H1 (cell line): ENCODE results near the gene SLC6A3. TPM values are rescaled to one million over a fixed set of nuclear protein-coding genes. Genes with fewer than 3 reads are reported as not detected.

Experiments used
- POLR2A ChIP-seq, 2 experiments: IDR thresholded peaks; 1 replicate in 1 of 2; 2 replicates in 1 of 2; pipeline ENCODE4 v1.6.1; 2011; ENCODE audit warnings: low read depth in 2 of 2, low read length in 2 of 2, mild to moderate bottlenecking in 2 of 2; ENCODE audit errors: control extremely low read depth in 1 of 2
- TBP ChIP-seq: IDR thresholded peaks from 2 replicates; pipeline ENCODE4 v1.6.1; 2011; ENCODE audit warnings: low read depth, low read length, improper control_type of control experiment
- polyA plus RNA-seq, 7 experiments: library from polyadenylated mRNA; depleted of rRNA in 3 of 7; stranded (reverse) in 5 of 7; unstranded in 2 of 7; fragments of >200 nt in 5 of 7; fragments of 200-250 nt in 2 of 7; gene quantifications; 1 replicate in 5 of 7; 2 replicates in 1 of 7; 4 replicates in 1 of 7; pipeline versions ENCODE4 v1.2.1 to v1.2.3, GENCODE V29; 2011 to 2013; ENCODE audit warnings: missing spikeins in 2 of 7, mixed read lengths in 2 of 7
- total RNA-seq: library from RNA; stranded (reverse); fragmentation: NEBNext Ultra II Directional; extraction: Animal tissue kit (Norgen Biotek cat#: 25700); gene quantifications from 2 replicates; pipeline ENCODE4 v1.2.1, GENCODE V29; 2021

Gene SLC6A3
- total and polyA plus RNA-seq, 2 of the 8 experiments (the other 6 are each of a cell fraction or from before 2014, with no cell fraction given), result 0.48 to 0.91 TPM

DNA sequence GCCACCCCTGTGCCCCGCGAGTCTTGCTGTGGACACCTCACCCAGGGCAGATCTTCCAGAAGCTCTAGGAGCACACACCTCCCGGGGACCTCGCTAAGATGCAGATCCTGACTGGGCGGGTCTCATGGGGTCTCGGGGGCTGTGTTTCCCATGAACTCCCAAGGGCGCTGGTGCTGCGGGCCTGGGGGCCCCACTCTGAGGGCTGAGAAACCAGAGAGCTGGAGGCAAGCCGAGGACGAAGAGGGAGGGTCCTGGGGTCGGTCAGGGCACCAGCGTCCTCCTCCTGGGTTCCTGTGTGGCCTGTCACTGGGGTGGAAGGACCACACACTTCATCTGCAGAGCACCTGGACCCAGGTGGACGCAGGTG lies 30.2 kb downstream of the SLC6A3 start (continued):
- no peak for TF ChIP-seq TBP
- TF ChIP-seq POLR2A (IDR thresholded peaks at IDR 0.05; ENCODE audit: control extremely low read depth in 1 of 2, low read depth in 2 of 2, low read length in 2 of 2), result no peak
